ELF-1 (cell line): ENCODE data around the gene CCDC174.

Source experiments
- DNase-seq: peaks from one replicate; pipeline ENCODE4 v3.0.0-alpha.2; 2016; ENCODE audit warnings: low read depth, low spot score

The CCDC174 gene

DNA sequence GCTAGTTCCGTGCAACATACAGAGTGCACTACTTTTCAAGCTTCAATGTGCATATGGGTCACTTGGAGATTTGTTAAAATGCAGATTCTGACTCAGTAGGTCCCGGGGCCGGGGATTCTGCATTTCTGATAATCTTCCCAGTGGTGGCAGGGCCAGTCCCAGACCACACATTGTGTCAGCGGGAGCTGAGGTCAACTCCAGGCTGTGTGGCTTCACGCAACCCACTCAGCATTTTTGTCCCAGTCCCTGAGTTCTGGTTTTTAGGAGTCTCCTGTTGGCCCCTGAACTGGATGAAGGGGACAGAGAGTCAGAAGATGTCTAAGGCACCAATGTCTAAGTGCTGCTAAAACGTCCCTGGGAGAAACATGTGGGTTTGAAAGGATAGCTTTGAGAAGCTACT lies 26.1 kb upstream of the CCDC174 start:
- DNase-seq = no peak

DNA sequence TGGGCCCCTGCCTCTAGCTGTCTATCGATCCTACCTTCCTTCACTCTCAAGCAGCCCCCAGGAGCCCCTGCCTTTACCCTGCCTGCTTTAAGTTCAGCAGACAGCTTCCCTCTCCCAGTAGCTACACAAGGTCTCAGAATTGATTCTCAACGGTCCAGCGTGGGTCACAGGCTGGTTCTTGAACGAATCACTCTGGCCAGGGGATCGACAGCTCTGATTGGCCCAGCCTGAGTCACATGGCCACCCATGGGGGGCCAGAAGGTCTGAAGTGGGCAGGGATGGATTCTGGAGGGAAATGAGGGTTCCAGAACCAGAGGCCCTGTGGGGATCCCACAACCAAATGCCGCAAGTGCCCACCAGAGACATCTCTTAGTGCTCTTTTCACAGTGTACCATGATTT lies 23.7 kb upstream of the CCDC174 start:
- no peak for DNase-seq

DNA sequence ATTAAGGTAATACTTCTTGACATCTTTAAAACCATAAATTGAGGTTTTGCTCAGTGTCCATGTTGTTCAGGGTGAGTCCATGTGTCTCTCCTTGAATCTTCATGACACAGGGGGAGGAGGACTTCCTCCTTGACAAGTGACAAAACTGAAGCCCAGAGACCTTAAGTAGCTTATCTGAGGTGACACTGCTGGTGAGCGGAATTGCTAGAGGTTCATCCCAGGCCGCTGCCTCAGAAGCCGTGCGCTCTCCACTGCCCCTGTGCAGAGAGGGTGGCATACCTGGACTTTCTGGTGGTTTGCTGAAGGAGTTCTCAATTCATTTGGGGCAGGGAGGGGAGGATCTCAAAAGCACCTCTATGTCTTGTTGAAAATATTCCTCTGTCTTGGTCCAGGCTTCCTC lies 23.2 kb upstream of the CCDC174 start:
- no peak for DNase-seq

DNA sequence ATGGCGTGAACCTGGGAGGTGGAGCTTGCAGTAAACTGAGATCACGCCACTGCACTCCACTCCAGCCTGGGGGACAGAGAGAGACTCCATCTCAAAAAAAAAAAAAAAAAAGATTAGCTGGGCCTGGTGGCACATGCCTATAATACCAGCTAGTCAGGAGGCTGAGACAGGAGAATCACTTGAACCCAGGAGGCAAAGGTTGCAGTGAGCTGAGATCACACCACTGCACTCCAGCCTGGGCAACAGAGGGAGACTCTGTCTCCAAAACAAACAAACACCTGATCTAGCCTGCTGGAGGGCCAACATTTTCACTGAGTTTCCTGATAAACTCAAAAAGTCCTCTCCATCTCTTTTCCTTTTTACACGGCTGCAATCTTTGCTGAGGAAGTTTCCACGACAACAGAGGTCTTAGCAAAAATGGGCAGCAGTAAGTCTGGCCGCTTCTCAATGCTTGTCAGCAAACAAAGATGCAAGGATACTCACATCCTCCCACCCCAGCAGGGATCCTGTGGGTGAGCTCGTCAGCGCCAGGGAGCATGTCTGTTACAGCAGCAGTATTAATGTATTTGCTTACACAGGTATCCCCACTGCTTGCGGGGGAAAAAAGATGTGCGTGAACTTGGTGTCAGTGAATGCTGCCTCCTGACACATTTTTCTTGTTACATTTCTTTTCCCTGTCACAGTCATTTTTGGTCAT lies 21.0 kb upstream of the CCDC174 start:
- no peak for DNase-seq

DNA sequence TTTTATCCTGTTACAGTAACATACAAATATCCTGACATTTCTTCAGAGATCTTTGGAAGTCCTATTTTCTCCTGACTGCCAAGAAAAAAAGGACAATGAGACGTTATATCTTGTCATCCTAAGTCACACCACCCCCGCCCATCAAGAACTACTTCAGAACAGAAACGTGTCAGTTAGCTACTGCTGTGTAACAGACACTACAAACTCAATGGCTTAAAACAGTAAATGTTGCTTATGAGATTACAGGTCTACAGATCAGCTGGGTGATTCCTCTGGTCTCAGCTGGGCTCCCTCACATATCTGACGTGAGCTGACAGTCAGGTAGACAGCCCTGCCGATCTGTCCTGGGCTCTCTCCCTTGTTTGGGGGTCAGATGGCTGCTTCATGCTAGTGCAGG lies 20.5 kb upstream of the CCDC174 start:
- no peak for DNase-seq

DNA sequence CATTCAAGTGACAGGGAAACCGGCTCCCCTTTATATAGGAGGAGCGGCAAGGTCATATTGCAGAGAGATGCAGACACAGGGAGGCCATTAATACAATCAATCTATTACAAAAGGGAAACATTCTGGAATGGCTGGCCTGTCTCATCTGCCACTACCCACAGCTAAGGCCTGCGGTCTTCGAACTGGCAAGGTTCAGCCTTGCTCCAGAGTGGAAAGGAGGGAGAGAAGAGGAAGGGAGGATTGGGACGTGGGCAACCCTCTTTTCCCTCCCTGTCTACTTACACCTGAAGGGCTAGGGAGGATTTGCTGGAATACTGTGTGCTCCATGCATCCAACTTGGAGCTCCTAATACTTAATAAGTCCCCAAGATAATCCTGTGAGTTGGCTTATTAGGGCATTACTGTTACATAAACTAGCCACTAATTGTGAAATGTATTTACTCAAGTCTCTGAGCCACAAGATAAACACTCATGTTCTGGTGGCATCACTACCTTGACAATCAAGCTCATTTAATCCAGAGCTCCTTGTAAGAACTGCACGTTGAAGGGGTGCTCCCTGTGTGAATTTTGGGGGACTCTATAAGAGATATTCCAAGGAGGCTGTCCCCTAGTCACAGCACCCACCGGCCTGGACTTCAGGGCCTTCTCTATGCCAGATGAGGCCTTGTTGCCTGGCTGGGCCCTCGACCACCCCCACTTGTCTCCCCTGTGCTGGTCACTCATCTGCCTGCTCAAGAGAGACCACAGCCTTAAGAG lies 19.7 kb upstream of the CCDC174 start:
- no peak for DNase-seq

DNA sequence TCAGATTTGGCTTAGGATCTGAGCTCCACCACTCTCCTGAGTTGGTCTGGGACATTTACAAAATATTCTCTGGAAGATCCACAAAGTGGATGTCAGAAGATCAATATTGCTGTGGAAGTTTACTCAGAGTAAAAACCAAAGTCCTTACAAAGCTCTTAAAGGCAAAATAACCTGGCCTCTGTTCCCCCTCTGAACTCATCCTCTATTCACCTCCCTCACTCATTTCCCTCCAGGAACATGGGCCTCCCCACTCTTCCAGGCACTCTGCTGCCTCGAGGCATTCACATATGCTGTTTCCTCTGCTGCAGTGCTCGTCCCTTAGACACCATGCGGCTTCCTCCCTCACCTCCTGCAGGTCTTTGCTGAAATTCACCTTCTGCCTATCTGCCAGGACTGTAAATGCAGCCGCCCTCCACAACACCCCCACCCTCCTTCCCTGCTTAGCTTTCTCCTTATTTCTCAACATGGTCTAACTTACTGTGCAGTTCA lies 19.1 kb upstream of the CCDC174 start:
- DNase-seq = no peak

DNA sequence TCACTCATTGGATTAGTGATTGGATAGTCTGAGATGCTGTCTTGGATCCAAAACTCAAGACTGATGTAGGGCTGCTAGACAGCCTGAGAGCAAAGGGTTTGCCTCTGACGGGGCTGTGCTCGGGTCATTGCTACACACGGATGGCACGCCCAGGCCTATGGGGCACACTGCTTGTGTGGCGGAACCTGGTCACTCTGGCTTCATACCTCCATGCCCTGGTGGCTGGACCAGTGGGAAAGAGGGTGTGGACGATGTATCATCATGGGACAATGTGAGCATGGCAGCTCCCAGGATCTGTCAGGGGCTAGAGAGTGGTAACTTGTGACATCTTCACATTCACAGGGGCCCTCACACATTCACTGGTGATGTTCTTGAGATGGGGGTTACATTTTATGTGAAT lies 18.1 kb upstream of the CCDC174 start:
- no peak for DNase-seq

DNA sequence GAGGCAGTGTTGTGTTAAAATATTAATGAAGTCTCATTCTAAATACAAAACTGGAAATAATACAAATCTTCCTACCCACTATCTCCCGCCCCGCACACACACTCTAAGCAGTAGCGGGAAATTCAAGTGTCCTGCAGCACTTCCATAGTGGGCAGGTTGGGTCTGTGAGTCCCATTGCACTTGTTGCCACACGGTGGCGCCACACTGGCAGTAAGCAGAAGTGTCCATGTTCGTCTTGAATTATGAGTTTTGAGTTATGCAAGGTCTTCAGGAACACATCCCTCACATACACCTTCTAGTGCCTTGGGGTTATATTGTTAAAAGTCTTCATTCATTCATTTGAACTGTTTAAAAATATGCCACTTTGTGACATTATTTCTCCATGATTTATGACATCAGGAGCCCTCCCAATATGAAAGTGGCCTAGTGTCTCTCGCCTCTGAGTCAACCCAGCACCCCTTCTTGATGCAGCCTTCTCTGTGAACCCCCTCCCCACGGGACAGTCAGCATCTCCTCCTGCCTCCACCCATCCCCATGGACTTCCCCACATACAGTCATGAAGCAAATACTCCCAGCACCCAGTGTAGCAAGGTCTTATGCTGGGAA lies 17.6 kb upstream of the CCDC174 start:
- peak; percentile 44 for DNase-seq

DNA sequence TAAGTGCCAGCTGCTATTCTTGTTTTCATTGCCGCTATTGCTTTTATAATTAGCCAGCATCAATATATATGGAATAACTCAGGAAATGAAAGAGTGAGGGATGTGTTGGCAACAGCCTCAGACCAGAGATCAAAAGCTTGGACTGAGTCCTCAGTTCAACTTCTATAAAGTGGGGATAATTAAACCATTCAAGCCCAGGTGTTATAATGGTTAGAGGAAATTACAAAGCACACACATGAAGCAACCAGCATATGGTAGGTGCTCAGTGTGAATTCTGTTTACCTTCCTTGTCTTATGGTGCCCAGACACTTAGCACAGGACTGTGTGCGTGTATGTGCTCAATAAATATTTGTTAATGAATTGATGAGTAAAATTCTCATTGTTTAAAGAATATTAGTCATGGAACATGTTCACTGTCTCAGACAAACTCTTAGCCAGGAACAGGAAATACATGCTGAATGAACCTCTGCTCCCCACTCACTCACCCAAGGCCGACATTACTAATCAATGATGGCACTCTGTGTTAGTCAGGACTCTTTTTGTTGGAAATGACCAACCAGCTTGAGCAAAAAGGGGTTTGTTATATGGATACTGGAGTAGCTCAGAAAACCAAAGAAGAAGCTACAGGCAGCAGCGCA lies 16.7 kb upstream of the CCDC174 start:
- no peak for DNase-seq

DNA sequence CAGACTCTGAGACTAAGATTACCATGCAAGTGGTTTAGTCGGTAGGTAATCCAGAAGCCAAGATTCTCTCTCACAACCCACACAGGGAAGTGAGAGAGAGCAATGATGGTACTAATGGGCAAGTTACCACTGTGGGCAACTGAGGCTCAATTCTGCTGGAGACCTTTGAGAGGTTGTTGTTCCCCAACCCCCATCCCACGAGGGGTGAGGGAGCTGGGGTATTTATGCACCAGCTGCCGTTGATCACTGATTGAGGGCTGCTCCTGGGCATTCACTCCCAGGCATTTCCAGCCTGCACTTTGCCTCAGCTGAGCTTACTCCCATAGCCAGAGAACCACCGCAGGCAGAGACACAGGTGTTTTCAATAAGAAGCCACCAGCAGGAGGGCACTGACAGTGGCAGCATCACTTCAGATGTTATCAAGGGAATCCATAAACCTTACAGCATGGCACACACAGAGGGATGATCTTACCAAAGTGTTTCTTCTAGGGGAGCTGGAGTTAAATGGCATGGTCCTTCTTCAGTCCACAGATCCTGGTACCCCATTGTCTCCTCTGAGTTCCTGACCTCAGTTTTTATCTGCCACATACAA lies 15.0 kb upstream of the CCDC174 start:
- no peak for DNase-seq

DNA sequence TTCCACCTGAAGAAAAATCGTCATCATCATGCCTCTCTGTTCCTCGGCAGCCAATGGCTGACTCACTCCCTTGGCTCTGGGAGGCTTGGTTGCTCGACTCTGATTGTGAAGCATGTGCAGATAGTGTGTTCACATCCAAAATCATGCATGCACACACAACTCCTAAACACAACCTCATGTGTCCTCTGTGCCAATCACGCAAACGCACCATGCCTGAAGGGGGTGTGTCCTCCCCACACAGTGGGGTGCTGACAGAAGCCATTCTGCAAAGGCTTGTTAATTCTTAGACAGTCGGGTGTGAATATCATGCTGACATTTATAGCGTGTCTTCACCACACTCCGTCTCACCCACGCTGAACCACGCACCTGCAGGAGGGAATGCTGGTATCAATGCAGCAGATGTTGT lies 11.4 kb upstream of the CCDC174 start:
- DNase-seq = no peak

DNA sequence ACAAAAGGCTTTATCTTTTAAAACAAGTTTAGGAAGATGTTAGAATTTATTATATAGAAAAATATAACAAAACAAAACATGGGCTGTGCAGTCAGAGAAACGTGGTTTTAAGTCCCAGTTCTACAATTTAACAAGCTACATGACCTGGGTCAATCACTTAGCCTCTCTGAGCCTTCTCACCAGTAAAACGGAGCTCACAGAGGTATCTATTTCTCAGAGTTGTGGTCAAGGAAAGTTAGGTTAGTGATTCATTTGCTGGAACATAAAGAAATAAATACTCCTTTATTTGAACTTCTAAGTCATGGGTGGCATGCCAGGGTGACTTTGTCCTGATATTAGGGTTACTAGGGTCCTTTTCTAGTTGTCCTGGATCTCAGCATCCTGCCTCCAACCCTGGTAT lies 10.8 kb upstream of the CCDC174 start:
- DNase-seq = no peak

DNA sequence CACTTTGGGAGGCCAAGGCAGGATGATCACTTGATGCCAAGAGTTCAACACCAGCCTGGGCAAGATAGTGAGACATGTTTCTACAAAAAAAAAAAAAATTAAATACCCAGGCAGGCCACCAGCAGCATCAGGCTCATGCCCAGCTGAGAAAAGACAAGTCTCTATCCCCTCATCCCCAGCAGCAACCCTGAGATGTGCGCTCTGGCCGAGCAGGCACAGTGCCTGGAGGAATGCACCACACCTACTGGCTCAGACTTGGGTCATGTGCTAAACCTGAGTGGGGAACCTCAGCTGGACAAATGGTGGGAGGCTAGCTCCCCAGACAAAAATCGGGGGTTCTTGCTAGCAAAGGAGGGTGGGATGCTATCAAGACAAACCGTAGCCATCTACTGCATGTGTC lies 10.2 kb upstream of the CCDC174 start:
- DNase-seq = no peak

DNA sequence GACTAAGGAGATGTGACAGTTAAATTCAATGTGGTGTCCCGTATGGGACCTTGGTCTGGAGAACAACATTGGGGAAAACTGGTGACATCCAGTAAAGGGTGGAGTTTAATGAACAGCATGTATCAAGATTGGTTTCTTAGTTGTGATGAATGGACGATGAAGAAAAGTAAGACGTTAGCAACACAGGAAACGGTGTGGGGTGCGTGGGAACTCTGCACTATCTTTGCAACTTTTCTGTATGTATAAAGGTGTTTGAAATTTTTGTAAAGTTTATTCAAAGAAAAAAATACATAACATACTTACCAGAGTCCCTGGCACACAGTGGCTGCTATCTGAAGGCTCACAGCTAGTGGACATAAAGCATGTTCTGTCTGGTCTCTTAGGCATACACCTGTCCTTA lies 6.1 kb upstream of the CCDC174 start:
- no peak for DNase-seq

DNA sequence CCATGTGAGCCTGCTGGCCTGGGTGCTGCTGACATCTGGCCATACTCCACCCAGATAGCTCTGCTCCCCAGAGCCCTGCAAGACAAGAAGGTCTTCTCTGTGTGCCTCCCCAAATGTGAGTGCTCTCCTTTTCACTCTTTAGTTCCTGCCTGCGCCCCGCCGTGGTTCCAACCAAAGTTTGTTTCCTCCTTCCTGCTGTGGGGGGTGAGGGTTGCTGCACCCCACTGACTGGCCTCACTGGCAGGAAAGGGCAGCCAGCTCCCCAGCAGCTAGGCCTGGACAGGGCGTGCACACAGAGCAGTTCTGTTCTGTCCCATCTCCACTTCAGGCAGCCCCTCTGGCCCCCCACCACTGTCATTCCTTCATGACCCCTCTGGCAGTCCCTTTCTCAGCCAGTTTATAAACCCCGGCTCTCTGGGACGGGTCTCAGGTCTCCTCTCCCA lies 5.4 kb upstream of the CCDC174 start:
- DNase-seq = no peak

DNA sequence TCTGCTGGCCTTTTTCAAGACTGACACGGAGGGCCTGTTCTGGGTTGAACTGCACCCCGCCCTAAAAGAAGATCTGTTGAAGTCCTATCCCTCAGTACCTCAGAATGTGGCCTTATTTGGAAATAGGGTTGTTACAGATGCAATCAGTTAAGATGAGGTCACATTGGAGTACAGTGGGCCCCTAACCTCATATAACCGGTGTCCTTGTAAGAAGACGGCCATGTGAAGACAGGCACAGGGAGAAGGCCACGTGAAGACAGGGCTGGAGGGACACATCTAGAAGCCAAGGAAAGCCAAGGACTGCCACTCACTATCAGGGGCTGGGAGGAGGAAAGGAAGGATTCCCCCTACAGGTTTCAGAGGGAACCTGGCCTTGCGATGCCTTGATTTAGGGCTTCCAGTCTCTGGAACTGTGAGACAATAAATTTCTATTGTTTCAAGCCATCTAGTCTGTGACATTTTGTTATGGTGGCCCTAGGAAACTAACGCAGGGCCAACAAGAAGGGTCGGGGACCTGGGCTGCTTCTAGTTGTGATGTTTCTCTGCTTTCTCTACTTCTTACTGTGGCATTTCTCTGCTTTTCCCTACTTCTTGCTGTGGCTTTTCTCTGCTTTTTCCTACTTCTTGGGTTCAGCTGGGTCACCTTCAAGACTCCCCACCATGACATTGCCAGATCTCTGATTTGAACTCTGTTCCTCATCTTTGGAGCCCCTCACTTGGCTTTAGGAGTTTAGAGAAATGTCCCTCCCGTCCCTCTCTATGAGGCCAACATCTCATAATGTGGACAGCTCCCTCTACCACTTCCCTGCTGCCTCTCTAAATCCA lies 4.8 kb upstream of the CCDC174 start:
- DNase-seq = peak; percentile 43

DNA sequence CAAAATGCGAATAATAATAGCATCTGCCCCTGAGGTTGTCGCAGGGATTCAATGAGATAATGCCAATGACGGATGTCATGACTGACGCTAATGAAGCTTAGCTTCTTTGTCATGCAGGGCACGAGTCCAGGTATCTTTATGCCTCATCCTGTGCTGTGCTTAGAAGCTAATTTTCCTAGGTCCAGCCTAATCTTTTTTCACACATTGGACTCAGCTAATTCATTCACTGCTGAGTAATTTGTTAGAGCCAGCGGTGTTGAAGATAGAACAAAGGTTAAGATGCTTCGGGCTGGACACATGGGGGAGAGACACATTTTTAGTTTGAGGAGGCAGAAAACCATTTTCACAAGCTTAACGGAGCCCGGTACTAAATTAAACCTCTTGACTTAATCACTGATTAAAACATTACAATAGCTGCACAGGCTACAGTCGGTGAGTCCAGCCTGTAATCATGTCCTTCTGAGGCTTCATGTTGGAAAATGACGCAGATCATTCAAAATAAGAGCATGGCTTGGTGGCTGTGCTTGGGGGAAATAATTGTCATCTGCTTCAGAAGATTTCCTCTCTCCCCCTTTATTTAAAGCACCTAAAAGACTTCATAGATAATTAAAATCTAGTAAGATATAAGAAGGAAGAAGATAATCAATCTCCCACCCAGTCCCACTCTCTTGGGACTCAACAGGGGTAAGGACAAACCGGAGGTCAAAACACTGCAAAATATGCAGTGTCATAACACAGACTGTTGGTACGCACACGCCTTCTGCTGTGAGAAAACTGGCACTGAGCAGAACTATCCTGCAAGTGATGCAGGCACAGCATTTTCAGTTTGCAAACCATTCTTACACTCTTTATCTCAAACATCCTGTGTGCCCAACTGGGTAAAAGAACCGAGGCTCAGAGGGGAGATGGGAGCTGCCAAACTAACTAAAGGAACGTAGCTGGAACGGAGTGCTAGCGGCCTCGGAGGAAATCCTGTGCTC lies 3.3 kb upstream of the CCDC174 start:
- DNase-seq = no peak

DNA sequence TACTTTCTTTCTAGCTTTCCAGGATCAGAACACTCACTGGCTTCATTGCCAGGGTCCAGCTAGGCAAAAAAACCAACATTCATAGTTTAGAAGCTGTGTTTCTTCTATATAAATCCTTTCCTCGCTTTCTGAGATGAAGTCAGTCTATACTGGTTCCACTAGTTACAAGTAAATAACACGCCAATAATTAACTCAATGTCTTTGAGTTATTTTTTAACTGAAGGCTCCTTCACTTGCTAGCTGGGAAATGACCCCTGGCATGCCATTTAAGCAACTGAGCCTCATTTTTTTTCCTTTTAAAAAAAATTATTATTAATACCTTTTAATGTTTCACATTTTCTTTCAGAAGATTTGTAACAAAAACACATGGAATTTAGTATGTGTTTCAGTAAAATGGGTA lies 2.1 kb upstream of the CCDC174 start:
- no peak for DNase-seq

DNA sequence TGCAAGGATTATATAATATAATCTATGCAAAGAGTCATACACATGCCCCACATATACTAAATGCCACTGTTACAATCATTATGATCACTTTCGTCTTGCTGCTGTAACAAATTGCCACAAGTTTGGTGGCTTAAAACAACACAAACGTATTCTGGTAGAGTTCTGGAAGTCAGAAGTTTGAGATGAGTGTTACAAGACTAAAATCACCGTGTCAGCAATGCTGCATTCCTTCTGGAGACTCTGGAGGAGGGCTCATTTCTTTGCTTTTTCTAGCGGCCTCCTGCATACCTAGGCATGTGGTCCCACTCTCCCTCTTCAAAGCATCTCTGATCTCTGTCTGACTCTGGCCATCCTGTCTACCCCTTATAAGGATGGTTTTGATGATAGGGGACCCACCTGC lies 1.4 kb upstream of the CCDC174 start:
- no peak for DNase-seq
